ENCODE measurements around the gene HOOK2. TPM values are rescaled to one million over a fixed set of nuclear protein-coding genes. Genes with fewer than 3 reads are reported as not detected.

The HOOK2 gene
- total and polyA plus RNA-seq, 2 of the 13 experiments (the other 11 are each of a cell fraction or from before 2014, with no cell fraction given) = 9.2 to 12.9 TPM

- TF ChIP-seq ZSCAN21 (CRISPR knock-in tag; IDR thresholded peaks at IDR 0.05; ENCODE audit: borderline replicate concordance) (0 out of 2 replicates have a peak, but pooled peaks have one; percentile 37), ZNF468 (CRISPR knock-in tag; IDR thresholded peaks at IDR 0.05) (no peak), ZNF326 (CRISPR knock-in tag; IDR thresholded peaks at IDR 0.05; ENCODE audit: borderline replicate concordance) (no peak), KDM1A (CRISPR knock-in tag; IDR thresholded peaks at IDR 0.05) (no peak), DPF2 (CRISPR knock-in tag; IDR thresholded peaks at IDR 0.05; ENCODE audit: borderline replicate concordance, low read depth) (no peak), POLR2G (IDR thresholded peaks at IDR 0.05; ENCODE audit: low read depth, low read length) (no peak), THRA (CRISPR knock-in tag; IDR thresholded peaks at IDR 0.05; ENCODE audit: borderline replicate concordance) (0 out of 2 replicates have a peak, but pooled peaks have one; percentile 31), ZNF431 (CRISPR knock-in tag; IDR thresholded peaks at IDR 0.05; ENCODE audit: borderline replicate concordance, low read depth) (no peak), RORA (CRISPR knock-in tag; IDR thresholded peaks at IDR 0.05) (no peak), PCBP1 (IDR thresholded peaks at IDR 0.05; ENCODE audit: borderline replicate concordance, low read depth, low read length) (0 out of 2 replicates have a peak, but pooled peaks have one; percentile 49), ZBTB43 (CRISPR knock-in tag; conservative IDR thresholded peaks at IDR 0.05) (no peak), NR0B2 (CRISPR knock-in tag; IDR thresholded peaks at IDR 0.05) (no peak), ZNF775 (CRISPR knock-in tag; IDR thresholded peaks at IDR 0.05; ENCODE audit: borderline replicate concordance) (no peak), TRIM24 (CRISPR knock-in tag; IDR thresholded peaks at IDR 0.05) (no peak), NFE2L1 (CRISPR knock-in tag; IDR thresholded peaks at IDR 0.05; ENCODE audit: borderline replicate concordance) (no peak), ZNF335 (CRISPR knock-in tag; IDR thresholded peaks at IDR 0.05) (no peak), HNRNPL (IDR thresholded peaks at IDR 0.05; ENCODE audit: low read depth, low read length) (peak; percentile 97), TEAD3 (CRISPR knock-in tag; optimal IDR thresholded peaks at IDR 0.05; ENCODE audit: borderline replicate concordance) (peak; percentile 13), WIZ (CRISPR knock-in tag; IDR thresholded peaks at IDR 0.05) (no peak), MAX (IDR thresholded peaks at IDR 0.05) (no peak), SRF (IDR thresholded peaks at IDR 0.05; ENCODE audit: low read depth, low read length) (no peak), MEIS1 (CRISPR knock-in tag; IDR thresholded peaks at IDR 0.05; ENCODE audit: borderline replicate concordance) (no peak), SP5 (CRISPR knock-in tag; IDR thresholded peaks at IDR 0.05; ENCODE audit: borderline replicate concordance, low read depth) (0 out of 2 replicates have a peak, but pooled peaks have one; percentile 24), CBX2 (IDR thresholded peaks at IDR 0.05; ENCODE audit: low read depth, low read length) (no peak), CBX2 (CRISPR knock-in tag; IDR thresholded peaks at IDR 0.05; ENCODE audit: low read depth) (no peak), KMT2B (CRISPR knock-in tag; IDR thresholded peaks at IDR 0.05) (no peak), AHR (CRISPR knock-in tag; IDR thresholded peaks at IDR 0.05) (no peak)
- TF ChIP-seq, protein P1, sequence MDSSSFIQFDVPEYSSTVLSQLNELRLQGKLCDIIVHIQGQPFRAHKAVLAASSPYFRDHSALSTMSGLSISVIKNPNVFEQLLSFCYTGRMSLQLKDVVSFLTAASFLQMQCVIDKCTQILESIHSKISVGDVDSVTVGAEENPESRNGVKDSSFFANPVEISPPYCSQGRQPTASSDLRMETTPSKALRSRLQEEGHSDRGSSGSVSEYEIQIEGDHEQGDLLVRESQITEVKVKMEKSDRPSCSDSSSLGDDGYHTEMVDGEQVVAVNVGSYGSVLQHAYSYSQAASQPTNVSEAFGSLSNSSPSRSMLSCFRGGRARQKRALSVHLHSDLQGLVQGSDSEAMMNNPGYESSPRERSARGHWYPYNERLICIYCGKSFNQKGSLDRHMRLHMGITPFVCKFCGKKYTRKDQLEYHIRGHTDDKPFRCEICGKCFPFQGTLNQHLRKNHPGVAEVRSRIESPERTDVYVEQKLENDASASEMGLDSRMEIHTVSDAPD (CRISPR knock-in tag; IDR thresholded peaks at IDR 0.05) = no peak
These were observed 13.3 kb upstream of the HOOK2 start (continued) for GRCh38 chr19:12788682-12789097.

All from HepG2 (cell line).